ENCODE data around the gene KDM1A. TPM values are rescaled to one million over a fixed set of nuclear protein-coding genes. Genes with fewer than 3 reads are reported as not detected.

The KDM1A gene
- total and polyA plus RNA-seq, 2 donors (not counting 3 experiments of a cell fraction or from before 2014, with no cell fraction given): 105 to 111 TPM

- CTCF ChIA-PET: no interaction called here
These were observed 32.1 kb downstream of the KDM1A start for GRCh38 chr1:23051290-23051909.

More at GRCh38 chr1:23051290-23051909, 32.1 kb downstream of the KDM1A start:
- H3K9me1 ChIP-seq (replicated peaks; ENCODE audit: control insufficient read depth, extremely low read depth, insufficient read depth, low read length): no peaks in the 10 kb centered on the region
- no peak overlapping the region for H3K4me3 ChIP-seq (replicated peaks in 1 of 3; ENCODE audit: insufficient read depth in 1 of 3, low read depth in 1 of 3, low read length in 3 of 3)
- FAIRE-seq (no peak), DNase-seq (ENCODE audit: low read depth, low spot score) (no peak)
- H3K27me3 ChIP-seq (ENCODE audit: control insufficient read depth in 2 of 2, insufficient read depth in 2 of 2, low read length in 2 of 2): no peaks in the 10 kb centered on the region
- H3K9ac ChIP-seq (replicated peaks; ENCODE audit: extremely low read depth, insufficient read depth, low read length): no peak overlapping the region
- no peak overlapping the region for H3K4me2 ChIP-seq (ENCODE audit: insufficient read depth, low read length)
- H3K9me3 ChIP-seq (replicated peaks; ENCODE audit: control insufficient read depth, insufficient read depth, low read length): no peaks in the 10 kb centered on the region
- no peak overlapping the region for H2AFZ ChIP-seq (ENCODE audit: low read depth, low read length)
- no peak for TF ChIP-seq MYC (IDR thresholded peaks at IDR 0.05; ENCODE audit: low read depth, low read length)
- no peak for TF ChIP-seq POLR2AphosphoS5 (IDR thresholded peaks at IDR 0.05; ENCODE audit: insufficient read depth, low read depth, low read length)
- no peak for TF ChIP-seq JUN (IDR thresholded peaks at IDR 0.05; ENCODE audit: borderline replicate concordance, insufficient read depth, insufficient read length, low read depth)
- TF ChIP-seq GATA2 (IDR thresholded peaks at IDR 0.05; ENCODE audit: insufficient read depth, insufficient read length, low read depth, low read length): no peak
- no peak for TF ChIP-seq CTCF (IDR thresholded peaks at IDR 0.05; ENCODE audit: extremely low read depth in 1 of 2, insufficient read depth in 1 of 2, low read depth in 1 of 2, low read length in 2 of 2)
- no peak for TF ChIP-seq FOS (IDR thresholded peaks at IDR 0.05; ENCODE audit: borderline replicate concordance, insufficient read depth, low read length)
- no peak for TF ChIP-seq EZH2 (IDR thresholded peaks at IDR 0.05; ENCODE audit: borderline replicate concordance, low read depth, low read length, severe bottlenecking)
- peaks cover 2% of the 10 kb centered on the region for H4K20me1 ChIP-seq (replicated peaks; ENCODE audit: control insufficient read depth, extremely low read depth, insufficient read depth, low read length)
- no TSS peak for BruUV-seq (replicated peaks)
- H3K27ac ChIP-seq (ENCODE audit: insufficient read depth, low read depth, low read length): no peak overlapping the region
- H3K79me2 ChIP-seq (ENCODE audit: control insufficient read depth, insufficient read depth, low read length): peaks cover 24% of the 10 kb centered on the region
- POLR2A ChIA-PET: no interaction called here
- H3K4me1 ChIP-seq (ENCODE audit: control insufficient read depth, extremely low read depth, insufficient read depth, low read length): peaks cover 16% of the 10 kb centered on the region
- intact Hi-C loops (cut with micrococcal nuclease): no loop called here
- dilution Hi-C loops (cut with MboI; ENCODE audit: extremely low pct_ligation_motif_present, low sequenced_read_pairs): no loop called here
- peaks cover 0 to 4% of the 10 kb centered on the region in 2 experiments for H3K36me3 ChIP-seq (ENCODE audit: control insufficient read depth in 2 of 2, extremely low read depth in 1 of 2, insufficient read depth in 2 of 2, low read length in 2 of 2)
